ENCODE data around the gene ATP6V0E2.
"Not testable (repeated sequence)": the region's sequence is repeated elsewhere in the genome, so short reads cannot be mapped to it uniquely, and the experiment has no call there.

ATP6V0E2 gene

GRCh38 chr7:149884541-149884940 is 10.8 kb downstream of the ATP6V0E2 start:
- Histone ChIP-seq H3K36me3 (ENCODE audit: control insufficient read depth in 1 of 2, insufficient read depth in 2 of 2, low read length in 2 of 2) (peaks cover 0 to 4% of the 10 kb centered on the region in 2 donors), H3K9me3 (ENCODE audit: control insufficient read depth in 1 of 2, low read length in 2 of 2) (no peaks in the 10 kb centered on the region), H3K9ac (ENCODE audit: low read depth in 1 of 2, low read length in 2 of 2) (no peak overlapping the region), H3K27ac (ENCODE audit: low read depth, low read length) (no peak overlapping the region), H3K27me3 (ENCODE audit: control insufficient read depth in 1 of 2, insufficient read depth in 2 of 2, low read length in 2 of 2) (no peaks in the 10 kb centered on the region), H3K4me1 (ENCODE audit: control insufficient read depth in 1 of 2, insufficient read depth in 2 of 2, low read length in 2 of 2) (peaks cover 25 to 26% of the 10 kb centered on the region in 2 donors), H3K4me3 (ENCODE audit: low read depth in 1 of 2, low read length in 2 of 2) (no peak overlapping the region)

GRCh38 chr7:149885191-149886017 is 11.6 kb downstream of the ATP6V0E2 start:
- Histone ChIP-seq H3K9ac (ENCODE audit: low read depth in 1 of 2, low read length in 2 of 2) (no peak overlapping the region), H3K36me3 (ENCODE audit: control insufficient read depth in 1 of 2, insufficient read depth in 2 of 2, low read length in 2 of 2) (peaks cover 0 to under 1% of the 10 kb centered on the region in 2 donors), H3K27ac (ENCODE audit: low read depth, low read length) (no peak overlapping the region), H3K9me3 (ENCODE audit: control insufficient read depth in 1 of 2, low read length in 2 of 2) (no peaks in the 10 kb centered on the region), H3K4me1 (ENCODE audit: control insufficient read depth in 1 of 2, insufficient read depth in 2 of 2, low read length in 2 of 2) (peaks cover 25 to 26% of the 10 kb centered on the region in 2 donors), H3K27me3 (ENCODE audit: control insufficient read depth in 1 of 2, insufficient read depth in 2 of 2, low read length in 2 of 2) (no peaks in the 10 kb centered on the region), H3K4me3 (ENCODE audit: low read depth in 1 of 2, low read length in 2 of 2) (no peak overlapping the region)

GRCh38 chr7:149886018-149886415 is 12.2 kb downstream of the ATP6V0E2 start:
- Histone ChIP-seq H3K4me3 (ENCODE audit: low read depth in 1 of 2, low read length in 2 of 2) (no peak overlapping the region), H3K27ac (ENCODE audit: low read depth, low read length) (no peak overlapping the region), H3K4me1 (ENCODE audit: control insufficient read depth in 1 of 2, insufficient read depth in 2 of 2, low read length in 2 of 2) (peaks cover 25 to 26% of the 10 kb centered on the region in 2 donors), H3K9ac (ENCODE audit: low read depth in 1 of 2, low read length in 2 of 2) (no peak overlapping the region), H3K27me3 (ENCODE audit: control insufficient read depth in 1 of 2, insufficient read depth in 2 of 2, low read length in 2 of 2) (no peaks in the 10 kb centered on the region), H3K9me3 (ENCODE audit: control insufficient read depth in 1 of 2, low read length in 2 of 2) (no peaks in the 10 kb centered on the region), H3K36me3 (ENCODE audit: control insufficient read depth in 1 of 2, insufficient read depth in 2 of 2, low read length in 2 of 2) (no peaks in the 10 kb centered on the region)

GRCh38 chr7:149887311-149887710 is 13.5 kb downstream of the ATP6V0E2 start:
- H3K27ac ChIP-seq (ENCODE audit: low read depth, low read length): no peak overlapping the region
- no peak overlapping the region for H3K9ac ChIP-seq (ENCODE audit: low read depth in 1 of 2, low read length in 2 of 2)
- H3K4me1 ChIP-seq (ENCODE audit: control insufficient read depth in 1 of 2, insufficient read depth in 2 of 2, low read length in 2 of 2): peaks cover 25 to 26% of the 10 kb centered on the region in 2 donors
- no peaks in the 10 kb centered on the region for H3K27me3 ChIP-seq (ENCODE audit: control insufficient read depth in 1 of 2, insufficient read depth in 2 of 2, low read length in 2 of 2)
- no peaks in the 10 kb centered on the region for H3K9me3 ChIP-seq (ENCODE audit: control insufficient read depth in 1 of 2, low read length in 2 of 2)
- no peaks in the 10 kb centered on the region for H3K36me3 ChIP-seq (ENCODE audit: control insufficient read depth in 1 of 2, insufficient read depth in 2 of 2, low read length in 2 of 2)
- H3K4me3 ChIP-seq (ENCODE audit: low read depth in 1 of 2, low read length in 2 of 2): no peak overlapping the region

GRCh38 chr7:149890715-149891114 is 16.9 kb downstream of the ATP6V0E2 start:
- not testable (repeated sequence) for H3K27ac ChIP-seq (ENCODE audit: low read depth, low read length); H3K27me3 ChIP-seq (ENCODE audit: control insufficient read depth in 1 of 2, insufficient read depth in 2 of 2, low read length in 2 of 2); H3K4me1 ChIP-seq (ENCODE audit: control insufficient read depth in 1 of 2, insufficient read depth in 2 of 2, low read length in 2 of 2); H3K9me3 ChIP-seq (ENCODE audit: control insufficient read depth in 1 of 2, low read length in 2 of 2); H3K4me3 ChIP-seq (ENCODE audit: low read depth in 1 of 2, low read length in 2 of 2); H3K9ac ChIP-seq (ENCODE audit: low read depth in 1 of 2, low read length in 2 of 2); H3K36me3 ChIP-seq (ENCODE audit: control insufficient read depth in 1 of 2, insufficient read depth in 2 of 2, low read length in 2 of 2)

GRCh38 chr7:149894957-149895356 is 21.2 kb downstream of the ATP6V0E2 start:
- H3K4me3 ChIP-seq (ENCODE audit: low read depth in 1 of 2, low read length in 2 of 2): not testable (repeated sequence)

GRCh38 chr7:149907776-149908376 is 34.1 kb downstream of the ATP6V0E2 start:
- not testable (repeated sequence) for H3K36me3 ChIP-seq (ENCODE audit: control insufficient read depth in 1 of 2, insufficient read depth in 2 of 2, low read length in 2 of 2); H3K9ac ChIP-seq (ENCODE audit: low read depth in 1 of 2, low read length in 2 of 2); H3K27me3 ChIP-seq (ENCODE audit: control insufficient read depth in 1 of 2, insufficient read depth in 2 of 2, low read length in 2 of 2); H3K9me3 ChIP-seq (ENCODE audit: control insufficient read depth in 1 of 2, low read length in 2 of 2); H3K4me1 ChIP-seq (ENCODE audit: control insufficient read depth in 1 of 2, insufficient read depth in 2 of 2, low read length in 2 of 2); H3K27ac ChIP-seq (ENCODE audit: low read depth, low read length); H3K4me3 ChIP-seq (ENCODE audit: low read depth in 1 of 2, low read length in 2 of 2)

More at GRCh38 chr7:149894957-149895356, 21.2 kb downstream of the ATP6V0E2 start:
- not testable (repeated sequence) for H3K36me3 ChIP-seq (ENCODE audit: control insufficient read depth in 1 of 2, insufficient read depth in 2 of 2, low read length in 2 of 2); H3K27me3 ChIP-seq (ENCODE audit: control insufficient read depth in 1 of 2, insufficient read depth in 2 of 2, low read length in 2 of 2); H3K9ac ChIP-seq (ENCODE audit: low read depth in 1 of 2, low read length in 2 of 2); H3K27ac ChIP-seq (ENCODE audit: low read depth, low read length); H3K4me1 ChIP-seq (ENCODE audit: control insufficient read depth in 1 of 2, insufficient read depth in 2 of 2, low read length in 2 of 2); H3K9me3 ChIP-seq (ENCODE audit: control insufficient read depth in 1 of 2, low read length in 2 of 2)

- H3K27ac ChIP-seq (ENCODE audit: low read depth, low read length); H3K36me3 ChIP-seq (ENCODE audit: control insufficient read depth in 1 of 2, insufficient read depth in 2 of 2, low read length in 2 of 2); H3K9me3 ChIP-seq (ENCODE audit: control insufficient read depth in 1 of 2, low read length in 2 of 2); H3K4me3 ChIP-seq (ENCODE audit: low read depth in 1 of 2, low read length in 2 of 2); H3K9ac ChIP-seq (ENCODE audit: low read depth in 1 of 2, low read length in 2 of 2); H3K27me3 ChIP-seq (ENCODE audit: control insufficient read depth in 1 of 2, insufficient read depth in 2 of 2, low read length in 2 of 2); H3K4me1 ChIP-seq (ENCODE audit: control insufficient read depth in 1 of 2, insufficient read depth in 2 of 2, low read length in 2 of 2): not testable (repeated sequence)
Measured at GRCh38 chr7:149910219-149910618, 36.5 kb downstream of the ATP6V0E2 start.

- not testable (repeated sequence) for H3K4me1 ChIP-seq (ENCODE audit: control insufficient read depth in 1 of 2, insufficient read depth in 2 of 2, low read length in 2 of 2); H3K27me3 ChIP-seq (ENCODE audit: control insufficient read depth in 1 of 2, insufficient read depth in 2 of 2, low read length in 2 of 2); H3K4me3 ChIP-seq (ENCODE audit: low read depth in 1 of 2, low read length in 2 of 2); H3K9ac ChIP-seq (ENCODE audit: low read depth in 1 of 2, low read length in 2 of 2); H3K27ac ChIP-seq (ENCODE audit: low read depth, low read length); H3K9me3 ChIP-seq (ENCODE audit: control insufficient read depth in 1 of 2, low read length in 2 of 2); H3K36me3 ChIP-seq (ENCODE audit: control insufficient read depth in 1 of 2, insufficient read depth in 2 of 2, low read length in 2 of 2)
Measured at GRCh38 chr7:149912126-149912525, 38.4 kb downstream of the ATP6V0E2 start.

- H3K9me3 ChIP-seq (ENCODE audit: control insufficient read depth in 1 of 2, low read length in 2 of 2); H3K4me3 ChIP-seq (ENCODE audit: low read depth in 1 of 2, low read length in 2 of 2); H3K36me3 ChIP-seq (ENCODE audit: control insufficient read depth in 1 of 2, insufficient read depth in 2 of 2, low read length in 2 of 2); H3K9ac ChIP-seq (ENCODE audit: low read depth in 1 of 2, low read length in 2 of 2); H3K4me1 ChIP-seq (ENCODE audit: control insufficient read depth in 1 of 2, insufficient read depth in 2 of 2, low read length in 2 of 2); H3K27me3 ChIP-seq (ENCODE audit: control insufficient read depth in 1 of 2, insufficient read depth in 2 of 2, low read length in 2 of 2); H3K27ac ChIP-seq (ENCODE audit: low read depth, low read length): not testable (repeated sequence)
Measured at GRCh38 chr7:149926414-149926813, 52.6 kb downstream of the ATP6V0E2 start.

Data from duodenal mucosa (tissue), 2 donors.